Left cardiac atrium (tissue), 4 donors: ENCODE data around the gene RABGAP1L. TPM values are rescaled to one million over a fixed set of nuclear protein-coding genes. Genes with fewer than 3 reads are reported as not detected.
"Not testable (repeated sequence)": the region's sequence is repeated elsewhere in the genome, so short reads cannot be mapped to it uniquely, and the experiment has no call there.

Experiments
- ATAC-seq, 2 donors: fragments of 200-7000 bp; cut with Tn5 transposase; one replicate each; pipeline ENCODE4 v1.9.1; 2020; ENCODE audit warnings: mild to moderate bottlenecking in 2 of 2, moderate library complexity in 2 of 2
- DNase-seq: peaks from one replicate; pipeline ENCODE4 v3.0.0-alpha.2; 2020
- intact Hi-C, 2 donors: fragments of 100-400 bp; cut with DNase I; formaldehyde crosslinking; loops; one replicate each; pipeline versions ENCODE4 v1.14.1 to v1.15.1; 2022 to 2023
- total RNA-seq, 2 donors: library from RNA; stranded (reverse); fragmentation: NEBNext Ultra II Directional; extraction: Animal tissue kit (Norgen Biotek cat#: 25700); gene quantifications; one replicate each; pipeline ENCODE4 v1.2.1, GENCODE V29; 2021
- donor health status: DM: no; HTN: yes; CAD: no.
- donor health status: DM: no; HTN: yes; CAD: no; lungs with severe emphysema.
- donor health status: DM: yes; HTN: yes; CAD: no.
- donor health status: Dilated cardiomyopathy.

The RABGAP1L gene
- total RNA-seq, 2 donors from 2014 or later = 134 to 145 TPM

DNA sequence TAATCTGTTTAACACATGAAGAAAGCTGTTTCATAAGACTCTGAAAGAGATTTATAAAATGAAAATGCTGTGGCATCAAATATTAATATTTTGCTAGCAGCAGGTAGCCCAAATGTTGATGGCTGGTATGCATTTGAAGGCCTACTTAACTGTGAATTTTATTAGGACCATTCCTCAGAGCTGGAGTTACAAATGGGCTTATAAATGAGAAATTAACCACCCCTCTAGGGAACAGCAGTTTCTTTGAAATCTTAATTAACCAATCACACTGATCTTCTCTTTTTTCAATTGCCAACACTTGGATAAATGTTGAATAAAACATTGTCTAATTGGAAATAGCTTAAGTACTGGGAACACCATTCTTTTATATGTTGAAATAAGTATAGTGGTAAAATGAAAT, 418.4 kb downstream of the RABGAP1L start:
- DNase-seq (no peak), ATAC-seq (no peak)
- intact Hi-C loops = no loop called here

- ATAC-seq (no peak), DNase-seq (no peak)
- intact Hi-C loops = no loop called here
Observed at GRCh38 chr1:174580801-174581200, 421.5 kb downstream of the RABGAP1L start.

DNA sequence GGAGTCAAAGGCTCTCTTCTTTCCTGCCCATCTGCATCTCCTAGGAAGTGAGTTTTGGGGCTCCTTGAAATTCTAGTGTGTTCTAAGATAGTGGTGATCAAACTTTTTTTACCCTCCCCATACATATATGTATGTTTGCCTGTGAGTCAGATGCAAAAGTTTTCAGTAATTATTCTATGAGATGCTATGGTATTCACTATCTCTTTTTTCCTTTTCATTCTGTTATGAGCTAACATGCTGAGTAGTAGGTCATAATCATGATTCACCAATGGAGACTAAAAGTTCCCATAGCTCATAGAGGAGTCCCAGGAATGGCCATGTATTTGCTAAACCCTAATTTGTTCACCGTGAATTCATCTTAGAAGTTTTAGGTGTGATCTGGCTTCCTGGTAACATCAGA, 424.0 kb downstream of the RABGAP1L start:
- ATAC-seq (no peak), DNase-seq (no peak)
- intact Hi-C loops = no loop called here

- intact Hi-C loops = no loop called here
- no peak for DNase-seq
Observed at GRCh38 chr1:174584071-174584470, 424.8 kb downstream of the RABGAP1L start.

DNA sequence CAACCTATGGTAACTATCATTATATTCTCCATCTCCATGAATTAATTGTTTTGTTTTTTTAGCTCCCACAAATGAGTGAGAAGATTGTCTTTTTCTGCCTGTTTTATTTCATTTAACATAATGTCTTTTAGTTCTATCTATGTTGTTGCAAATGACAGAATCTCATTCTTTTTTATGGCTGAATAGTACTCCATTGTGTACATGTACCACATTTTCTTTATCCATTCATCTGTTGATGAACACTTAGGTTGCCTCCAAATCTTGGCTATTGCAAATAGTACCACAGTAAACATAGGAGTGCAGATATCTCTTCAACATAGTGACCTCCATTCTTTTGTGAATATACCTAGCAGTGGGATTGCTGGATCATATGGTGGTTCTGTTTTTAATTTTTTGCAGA, 429.3 kb downstream of the RABGAP1L start:
- ATAC-seq, intact Hi-C loops, DNase-seq: not testable (repeated sequence)

More at GRCh38 chr1:174584071-174584470, 424.8 kb downstream of the RABGAP1L start:
- ATAC-seq = no peak

DNA sequence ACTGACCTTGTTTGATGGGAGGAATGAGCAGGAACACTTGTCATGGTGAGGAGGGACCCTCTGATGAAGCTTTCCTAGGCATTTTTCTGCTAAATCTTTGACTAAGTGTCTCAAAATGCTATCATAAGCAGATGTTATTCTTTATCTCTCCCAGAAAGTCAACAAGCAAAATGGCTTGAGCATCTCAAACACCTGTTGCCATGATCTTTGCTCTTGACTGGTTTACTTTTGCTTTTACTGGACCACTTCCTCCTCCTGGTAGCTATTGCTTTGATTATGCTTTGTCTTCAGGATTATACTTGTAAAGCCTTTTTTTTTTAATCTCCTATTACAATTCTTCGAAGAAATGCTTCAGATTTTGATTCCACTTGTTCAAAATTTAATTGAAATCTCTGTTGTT, 445.9 kb downstream of the RABGAP1L start:
- intact Hi-C loops = no loop called here
- DNase-seq (no peak), ATAC-seq (no peak)

- DNase-seq = no peak
- no peak for ATAC-seq
- intact Hi-C loops = no loop called here
Observed at GRCh38 chr1:174606471-174606870, 447.2 kb downstream of the RABGAP1L start.

DNA sequence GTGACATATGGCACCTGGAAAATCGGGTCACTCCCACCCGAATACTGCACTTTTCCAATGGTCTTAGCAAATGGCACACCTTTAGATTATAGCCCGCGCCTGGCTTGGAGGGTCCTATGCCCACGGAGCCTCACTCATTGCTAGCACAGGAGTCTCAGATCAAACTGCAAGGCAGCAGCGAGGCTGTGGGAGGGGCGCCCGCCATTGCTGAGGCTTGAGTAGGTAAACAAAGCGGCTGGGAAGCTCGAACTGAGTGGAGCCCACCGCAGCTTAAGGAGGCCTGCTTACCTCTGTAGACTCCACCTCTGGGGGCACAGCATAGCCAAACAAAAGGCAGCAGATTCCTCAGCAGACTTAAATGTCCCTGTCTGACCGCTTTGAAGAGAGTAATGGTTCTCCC, 458.6 kb downstream of the RABGAP1L start:
- intact Hi-C loops, DNase-seq, ATAC-seq: not testable (repeated sequence)

- peak in 1 of 2 donors; percentile 18 for ATAC-seq
Observed at GRCh38 chr1:174623324-174624035, 464.2 kb downstream of the RABGAP1L start.

DNA sequence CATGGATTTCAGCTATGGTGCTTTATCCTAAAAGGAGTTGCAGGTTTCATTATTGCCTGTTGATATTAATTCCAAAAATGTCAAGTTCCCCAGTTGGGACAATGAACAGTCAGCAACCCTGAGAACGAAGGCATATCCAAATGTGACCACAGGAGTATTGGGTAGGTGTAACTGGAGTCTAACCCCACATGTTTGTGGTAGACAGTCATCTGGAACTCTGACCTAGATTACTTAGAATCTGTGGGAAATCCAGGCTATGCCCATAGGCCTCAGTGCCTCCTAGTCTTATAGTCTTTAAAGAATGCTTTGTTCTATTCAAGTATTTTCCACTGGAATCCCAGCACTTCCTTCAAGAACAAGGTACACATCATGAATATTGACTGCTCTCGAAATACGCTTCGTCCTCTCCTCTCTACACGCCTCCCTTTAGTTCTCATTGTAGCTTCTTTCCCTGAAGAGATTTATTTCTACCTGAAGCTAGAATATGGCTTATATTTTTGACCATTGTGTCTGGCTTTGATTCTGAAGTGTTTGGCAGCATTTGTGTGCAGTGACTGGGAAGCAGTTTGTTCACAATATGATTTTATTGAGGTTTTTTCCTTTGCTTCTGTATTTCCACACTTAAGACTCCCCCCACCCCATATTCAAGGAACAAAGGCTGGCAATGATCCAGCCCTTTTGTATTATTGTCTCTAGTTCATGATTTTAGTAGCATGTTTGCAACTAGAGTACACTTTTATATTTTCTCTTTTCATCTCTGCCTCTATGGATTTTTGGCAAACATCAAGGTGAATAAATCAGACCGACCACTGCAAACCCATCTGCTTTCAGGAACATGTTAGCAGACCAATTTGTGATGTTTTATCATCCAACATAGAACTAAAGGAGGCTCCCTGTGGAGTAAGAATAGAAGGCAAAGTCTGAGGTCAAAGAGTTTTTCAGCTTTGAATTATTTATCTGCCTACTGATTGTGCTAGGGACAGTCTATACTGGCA, 467.0 kb downstream of the RABGAP1L start:
- intact Hi-C loops = no loop called here
- ATAC-seq = no peak
- DNase-seq = no peak

More at GRCh38 chr1:174623324-174624035, 464.2 kb downstream of the RABGAP1L start:
- intact Hi-C loops = no loop called here
- DNase-seq = no peak

DNA sequence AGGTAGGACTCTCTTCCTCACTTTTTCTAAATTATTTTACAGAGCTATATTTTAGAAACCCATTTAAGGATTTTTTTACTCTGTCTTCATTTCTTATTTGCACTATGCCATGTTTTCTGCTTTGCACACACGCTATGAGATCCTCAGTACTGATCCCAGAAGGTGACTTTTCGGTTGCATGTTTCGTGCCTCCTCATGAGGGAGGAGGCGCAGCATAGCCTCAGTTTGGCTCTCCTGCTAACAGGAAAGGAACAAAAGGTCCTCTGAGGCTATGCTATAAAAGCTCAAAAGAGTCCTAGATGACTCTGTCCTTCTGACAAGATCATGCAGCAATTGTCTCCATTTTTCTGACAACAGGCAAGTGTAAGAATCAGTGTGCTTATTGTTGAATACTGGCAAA, 478.2 kb downstream of the RABGAP1L start:
- intact Hi-C loops = no loop called here
- ATAC-seq (no peak), DNase-seq (no peak)

DNA sequence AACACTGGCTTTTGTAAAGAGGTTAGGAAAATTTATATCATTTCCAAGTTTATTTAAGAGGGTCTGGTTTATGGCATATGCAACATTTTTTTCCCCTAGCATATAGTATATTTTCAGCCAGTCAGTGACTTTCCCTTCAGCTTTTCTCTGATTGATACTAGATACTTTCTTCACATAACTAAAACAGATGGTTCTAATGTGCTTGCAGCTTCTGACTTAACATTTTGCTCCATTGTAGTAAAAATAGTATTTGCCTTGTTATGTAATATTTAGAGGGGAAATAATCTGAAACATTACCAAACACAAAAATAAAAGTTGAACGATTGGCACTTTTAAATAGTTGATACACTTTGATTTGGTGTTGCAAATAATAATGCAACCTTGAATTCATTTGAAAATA, 480.1 kb downstream of the RABGAP1L start:
- intact Hi-C loops = no loop called here
- no peak for DNase-seq

GRCh38 chr1:174640783-174641182, 481.5 kb downstream of the RABGAP1L start:
- ATAC-seq (no peak), DNase-seq (no peak)
- intact Hi-C loops = no loop called here

More for the DNA sequence above, 480.1 kb downstream of the RABGAP1L start:
- no peak for ATAC-seq

- no peak for DNase-seq
- intact Hi-C loops = no loop called here
- no peak for ATAC-seq
Observed at GRCh38 chr1:174642393-174642792, 483.1 kb downstream of the RABGAP1L start.

DNA sequence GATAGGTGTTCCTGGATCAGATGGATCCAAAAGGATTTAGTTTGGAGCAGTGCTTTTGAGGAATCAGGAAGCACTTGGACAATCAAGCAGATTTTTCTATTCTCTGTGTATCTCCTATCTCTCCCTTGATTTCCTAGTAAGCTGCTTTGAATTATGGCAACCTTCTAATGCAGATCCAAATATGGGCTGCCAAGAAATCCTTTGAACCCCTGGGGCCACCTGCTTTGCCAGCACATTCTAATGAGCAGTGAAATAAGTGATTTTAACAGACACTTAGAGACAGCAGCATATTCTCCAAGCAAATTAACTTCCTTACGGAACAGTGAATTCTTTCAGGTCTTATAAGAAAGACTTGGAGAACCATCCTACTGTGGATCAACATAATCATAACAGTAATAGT, 483.9 kb downstream of the RABGAP1L start:
- no peak for DNase-seq
- ATAC-seq = no peak
- intact Hi-C loops = no loop called here

- ATAC-seq, intact Hi-C loops: not testable (repeated sequence)
Observed at GRCh38 chr1:174649572-174649971, 490.3 kb downstream of the RABGAP1L start.

GRCh38 chr1:174652569-174653280, 493.4 kb downstream of the RABGAP1L start:
- intact Hi-C loops = no loop called here
- DNase-seq = no peak
- no peak for ATAC-seq

More at GRCh38 chr1:174649572-174649971, 490.3 kb downstream of the RABGAP1L start:
- not testable (repeated sequence) for DNase-seq

DNA sequence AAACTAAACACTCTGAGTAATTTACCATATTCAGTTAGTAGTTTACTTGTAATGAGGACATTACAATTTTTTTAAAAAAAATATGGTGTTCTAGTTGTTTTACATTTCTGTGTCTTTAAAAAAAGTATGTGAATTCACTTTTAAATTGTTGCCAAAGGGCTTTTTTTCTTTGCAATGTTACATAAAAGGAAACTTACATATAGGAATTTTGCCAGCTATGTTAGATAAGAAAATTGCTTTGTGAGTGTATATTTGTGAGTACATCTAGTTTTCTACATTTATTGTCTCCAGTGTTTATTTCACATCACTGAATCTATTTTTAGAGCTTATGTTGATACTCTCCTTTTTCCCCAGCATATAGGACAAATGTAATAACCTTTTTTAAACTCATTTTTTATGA, 495.2 kb downstream of the RABGAP1L start:
- no peak for DNase-seq
- intact Hi-C loops = no loop called here
- ATAC-seq = no peak

GRCh38 chr1:174656409-174657059, 497.2 kb downstream of the RABGAP1L start:
- DNase-seq (no peak), ATAC-seq (no peak)
- intact Hi-C loops = no loop called here
